Measurements from ENCODE around the gene COBLL1. TPM values are rescaled to one million over a fixed set of nuclear protein-coding genes. Genes with fewer than 3 reads are reported as not detected.

COBLL1 gene
- total RNA-seq, 3 donors from 2014 or later, result 0.55 to 2.3 (median 1.3) TPM

GRCh38 chr2:164697688-164698461 lies 143.7 kb downstream of the COBLL1 start:
- H3K9me3 Mint-ChIP-seq, result no peaks in the 10 kb centered on the region
- no peak for DNase-seq
- no peaks in the 10 kb centered on the region for H3K4me1 Mint-ChIP-seq (ENCODE audit: low read depth)
- ATAC-seq, result no peak
- no peaks in the 10 kb centered on the region for H3K36me3 Mint-ChIP-seq (ENCODE audit: insufficient read depth)
- H3K4me3 Mint-ChIP-seq, result no peak overlapping the region
- H3K27me3 Mint-ChIP-seq (ENCODE audit: low read depth), result no peaks in the 10 kb centered on the region

- DNase-seq (no peak), ATAC-seq (no peak)
- Mint-ChIP-seq H3K9me3 (no peaks in the 10 kb centered on the region), H3K4me1 (ENCODE audit: low read depth) (no peaks in the 10 kb centered on the region), H3K36me3 (ENCODE audit: insufficient read depth) (no peaks in the 10 kb centered on the region), H3K27me3 (ENCODE audit: low read depth) (no peaks in the 10 kb centered on the region), H3K4me3 (no peak overlapping the region)
These were observed 145.0 kb downstream of the COBLL1 start for GRCh38 chr2:164696634-164697033.

- H3K9me3 Mint-ChIP-seq, result no peaks in the 10 kb centered on the region
- ATAC-seq, result no peak
- no peaks in the 10 kb centered on the region for H3K36me3 Mint-ChIP-seq (ENCODE audit: insufficient read depth)
- H3K27me3 Mint-ChIP-seq (ENCODE audit: low read depth), result no peaks in the 10 kb centered on the region
- DNase-seq, result no peak
- H3K4me3 Mint-ChIP-seq, result no peak overlapping the region
- H3K4me1 Mint-ChIP-seq (ENCODE audit: low read depth), result no peaks in the 10 kb centered on the region
These were observed 147.3 kb downstream of the COBLL1 start for GRCh38 chr2:164694275-164694695.

DNA sequence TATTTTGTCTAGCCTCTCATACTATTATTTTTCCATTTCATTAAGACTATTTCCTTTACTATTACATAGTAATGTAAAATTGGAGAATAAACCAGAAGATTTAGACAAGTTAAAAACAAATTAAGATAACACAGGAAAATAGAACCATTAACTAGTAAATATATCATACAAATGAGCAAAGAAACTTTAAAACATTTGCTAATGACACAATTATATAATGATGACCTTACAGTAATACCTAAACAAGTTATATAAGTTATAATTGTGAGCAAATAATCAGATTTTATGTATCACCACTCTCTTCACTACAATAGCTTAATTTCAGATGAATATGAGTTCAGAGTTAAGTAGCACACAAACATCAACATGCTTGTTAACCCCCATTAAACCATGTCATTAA lies 147.8 kb downstream of the COBLL1 start:
- H3K9me3 Mint-ChIP-seq, result no peaks in the 10 kb centered on the region
- DNase-seq, result no peak
- H3K27me3 Mint-ChIP-seq (ENCODE audit: low read depth), result no peaks in the 10 kb centered on the region

DNA sequence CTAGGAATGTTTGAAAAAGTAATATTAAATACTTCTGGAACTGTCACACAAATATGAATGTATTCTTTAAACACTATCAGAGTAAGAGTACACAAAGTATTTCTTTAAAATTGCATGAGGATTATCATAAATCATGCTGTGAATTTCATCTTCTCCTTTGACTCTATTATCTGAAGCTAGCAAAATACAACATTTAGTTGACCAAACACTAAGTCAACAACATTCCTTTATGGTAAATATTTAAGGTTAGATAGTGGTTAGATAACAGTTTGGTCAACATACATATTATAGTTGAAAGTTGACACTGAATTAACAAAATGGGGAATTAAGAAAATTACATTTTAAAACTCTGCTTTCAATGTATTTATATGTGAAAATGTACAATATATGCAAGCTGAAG lies 148.2 kb downstream of the COBLL1 start:
- Mint-ChIP-seq H3K27me3 (ENCODE audit: low read depth) (no peaks in the 10 kb centered on the region), H3K4me3 (no peak overlapping the region), H3K4me1 (ENCODE audit: low read depth) (no peaks in the 10 kb centered on the region), H3K9me3 (no peaks in the 10 kb centered on the region), H3K36me3 (ENCODE audit: insufficient read depth) (no peaks in the 10 kb centered on the region)
- DNase-seq (no peak), ATAC-seq (no peak)

More for the DNA sequence above, 147.8 kb downstream of the COBLL1 start:
- no peak overlapping the region for H3K4me3 Mint-ChIP-seq
- H3K4me1 Mint-ChIP-seq (ENCODE audit: low read depth), result no peaks in the 10 kb centered on the region
- no peaks in the 10 kb centered on the region for H3K36me3 Mint-ChIP-seq (ENCODE audit: insufficient read depth)
- no peak for ATAC-seq

- no peaks in the 10 kb centered on the region for H3K9me3 Mint-ChIP-seq
- DNase-seq, result no peak
- H3K4me3 Mint-ChIP-seq, result no peak overlapping the region
- H3K4me1 Mint-ChIP-seq (ENCODE audit: low read depth), result no peaks in the 10 kb centered on the region
- no peaks in the 10 kb centered on the region for H3K27me3 Mint-ChIP-seq (ENCODE audit: low read depth)
- no peaks in the 10 kb centered on the region for H3K36me3 Mint-ChIP-seq (ENCODE audit: insufficient read depth)
- ATAC-seq, result no peak
These were observed 148.7 kb downstream of the COBLL1 start for GRCh38 chr2:164692958-164693357.

DNA sequence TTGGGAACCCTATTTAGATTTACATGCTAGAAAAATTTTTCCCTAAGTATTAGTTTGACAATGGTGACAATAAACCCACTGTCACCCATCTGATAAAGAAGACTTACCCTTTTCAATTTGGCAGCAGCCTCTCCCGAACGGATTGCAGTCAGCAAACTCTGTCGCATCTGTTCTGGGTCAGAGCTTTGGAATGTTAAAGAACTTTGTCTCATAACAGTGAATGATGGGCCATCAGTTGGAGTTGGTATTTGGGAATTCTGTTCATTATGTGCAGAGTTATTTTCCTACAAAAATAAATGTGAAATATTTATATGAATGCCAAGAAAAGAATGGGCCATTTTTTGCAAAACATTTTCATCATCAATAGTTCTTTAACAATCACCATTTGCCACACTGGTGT lies 149.5 kb downstream of the COBLL1 start:
- DNase-seq (no peak), ATAC-seq (no peak)
- H3K27me3 Mint-ChIP-seq (ENCODE audit: low read depth), result no peaks in the 10 kb centered on the region
- no peaks in the 10 kb centered on the region for H3K4me1 Mint-ChIP-seq (ENCODE audit: low read depth)
- H3K4me3 Mint-ChIP-seq, result no peak overlapping the region
- no peaks in the 10 kb centered on the region for H3K9me3 Mint-ChIP-seq
- no peaks in the 10 kb centered on the region for H3K36me3 Mint-ChIP-seq (ENCODE audit: insufficient read depth)

DNA sequence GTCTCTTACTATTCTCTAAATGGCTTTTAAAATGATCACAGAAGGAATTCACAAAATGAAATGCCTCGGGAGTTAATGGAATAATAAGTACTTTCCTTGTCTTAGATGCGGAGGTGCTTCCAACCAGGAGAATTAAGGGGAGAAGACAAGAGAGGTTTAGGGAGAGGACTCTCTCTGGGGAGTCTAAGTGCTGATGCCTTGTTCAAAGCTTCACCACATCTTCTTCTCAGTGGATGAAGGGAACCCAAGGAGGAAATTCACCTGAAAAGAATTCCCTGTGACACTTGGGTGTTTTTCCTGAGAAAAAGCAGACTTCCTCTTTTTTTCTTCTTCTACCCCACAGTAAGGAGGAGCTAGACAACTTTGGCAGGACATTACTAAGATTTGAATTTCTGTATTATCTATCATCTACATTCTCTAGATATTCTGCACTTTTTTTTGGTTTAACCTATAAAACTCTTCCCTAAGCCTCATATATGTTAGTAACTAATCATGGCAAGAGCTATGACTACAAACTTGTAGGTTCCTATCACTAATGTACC lies 150.2 kb downstream of the COBLL1 start:
- H3K27me3 Mint-ChIP-seq (ENCODE audit: low read depth), result no peaks in the 10 kb centered on the region
- H3K36me3 Mint-ChIP-seq (ENCODE audit: insufficient read depth), result no peaks in the 10 kb centered on the region
- H3K9me3 Mint-ChIP-seq, result no peaks in the 10 kb centered on the region
- H3K4me1 Mint-ChIP-seq (ENCODE audit: low read depth), result no peaks in the 10 kb centered on the region
- H3K4me3 Mint-ChIP-seq, result no peak overlapping the region
- DNase-seq, result no peak
- ATAC-seq, result no peak

- DNase-seq, result no peak
- H3K4me1 Mint-ChIP-seq (ENCODE audit: low read depth), result no peaks in the 10 kb centered on the region
- H3K36me3 Mint-ChIP-seq (ENCODE audit: insufficient read depth), result no peaks in the 10 kb centered on the region
- ATAC-seq, result no peak
- no peaks in the 10 kb centered on the region for H3K9me3 Mint-ChIP-seq
- H3K27me3 Mint-ChIP-seq (ENCODE audit: low read depth), result no peaks in the 10 kb centered on the region
- no peak overlapping the region for H3K4me3 Mint-ChIP-seq
These were observed 151.3 kb downstream of the COBLL1 start for GRCh38 chr2:164690361-164690760.

DNA sequence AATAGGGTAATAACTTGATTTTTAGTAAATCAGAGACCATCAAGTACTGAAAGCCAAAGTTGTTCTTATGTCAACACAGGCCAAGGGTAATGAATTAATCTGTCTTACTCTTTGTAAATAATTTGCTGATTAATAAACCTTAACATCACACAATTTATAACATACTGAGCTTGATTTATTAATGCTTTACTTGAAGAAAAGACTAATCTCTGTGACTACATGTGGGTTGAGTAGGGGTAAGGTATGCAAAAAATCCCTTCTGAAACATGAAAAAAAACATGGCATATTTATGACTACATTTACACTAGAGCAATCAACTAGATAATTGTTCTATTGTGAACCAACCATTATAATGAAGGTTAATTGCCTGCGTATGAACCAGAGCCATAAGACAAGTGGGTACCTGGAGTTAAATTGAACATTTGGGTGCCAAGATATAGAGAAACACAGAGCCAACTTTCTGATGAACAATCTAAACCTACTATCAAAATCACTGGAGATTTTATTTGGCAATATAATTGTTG lies 152.7 kb downstream of the COBLL1 start:
- Mint-ChIP-seq H3K36me3 (ENCODE audit: insufficient read depth) (no peaks in the 10 kb centered on the region), H3K4me3 (no peak overlapping the region), H3K9me3 (no peaks in the 10 kb centered on the region), H3K27me3 (ENCODE audit: low read depth) (no peaks in the 10 kb centered on the region), H3K4me1 (ENCODE audit: low read depth) (no peaks in the 10 kb centered on the region)
- ATAC-seq (no peak), DNase-seq (no peak)

DNA sequence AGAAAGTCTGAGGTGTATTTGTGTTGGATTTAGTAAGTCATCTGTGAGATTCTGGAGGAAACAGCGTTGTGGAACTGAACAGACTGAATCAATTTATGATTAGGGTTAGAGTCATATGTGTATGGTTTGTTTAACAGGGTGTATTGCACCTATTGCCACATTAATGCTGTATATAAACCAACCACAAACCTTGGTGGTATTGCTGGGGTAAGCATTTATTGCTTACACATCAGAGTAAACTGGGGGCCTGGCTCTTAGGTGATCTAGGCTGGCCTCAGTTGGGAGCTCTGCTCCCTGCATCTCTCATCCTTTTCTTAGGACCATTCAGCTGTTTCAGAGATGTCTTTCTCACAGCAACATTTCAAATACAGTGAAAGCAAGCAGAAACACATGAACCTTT lies 160.6 kb downstream of the COBLL1 start:
- no peaks in the 10 kb centered on the region for H3K36me3 Mint-ChIP-seq (ENCODE audit: insufficient read depth)
- H3K27me3 Mint-ChIP-seq (ENCODE audit: low read depth), result no peaks in the 10 kb centered on the region
- no peak for DNase-seq
- H3K4me3 Mint-ChIP-seq, result no peak overlapping the region
- peaks cover 12% of the 10 kb centered on the region for H3K9me3 Mint-ChIP-seq
- H3K4me1 Mint-ChIP-seq (ENCODE audit: low read depth), result no peaks in the 10 kb centered on the region
- no peak for ATAC-seq

GRCh38 chr2:164678631-164679149 lies 162.9 kb downstream of the COBLL1 start:
- DNase-seq (no peak), ATAC-seq (no peak)
- Mint-ChIP-seq H3K9me3 (peaks cover 12% of the 10 kb centered on the region), H3K36me3 (ENCODE audit: insufficient read depth) (no peaks in the 10 kb centered on the region), H3K4me1 (ENCODE audit: low read depth) (no peaks in the 10 kb centered on the region), H3K4me3 (no peak overlapping the region), H3K27me3 (ENCODE audit: low read depth) (no peaks in the 10 kb centered on the region)

DNA sequence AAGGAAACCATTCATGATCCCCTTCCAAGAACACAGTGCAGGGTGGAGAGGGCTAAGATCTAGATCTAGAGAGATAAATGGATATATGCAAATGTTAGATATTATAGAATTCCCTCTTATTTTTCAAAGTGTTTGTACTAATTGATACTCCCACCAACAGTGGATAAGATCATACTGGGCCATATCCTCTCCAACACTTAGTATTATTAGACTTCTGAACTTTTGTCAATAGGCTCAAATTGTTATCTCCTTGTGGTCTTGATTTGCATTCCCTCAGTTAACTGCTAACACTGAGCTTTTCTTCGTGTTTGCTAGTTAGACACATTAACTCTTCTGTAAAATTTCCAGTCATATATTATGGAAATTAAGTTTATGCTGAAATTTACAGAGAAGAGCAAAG lies 163.9 kb downstream of the COBLL1 start:
- no peaks in the 10 kb centered on the region for H3K36me3 Mint-ChIP-seq (ENCODE audit: insufficient read depth)
- no peak overlapping the region for H3K4me3 Mint-ChIP-seq
- H3K4me1 Mint-ChIP-seq (ENCODE audit: low read depth), result no peaks in the 10 kb centered on the region
- DNase-seq, result no peak
- peaks cover 12% of the 10 kb centered on the region for H3K9me3 Mint-ChIP-seq
- H3K27me3 Mint-ChIP-seq (ENCODE audit: low read depth), result no peaks in the 10 kb centered on the region
- no peak for ATAC-seq

DNA sequence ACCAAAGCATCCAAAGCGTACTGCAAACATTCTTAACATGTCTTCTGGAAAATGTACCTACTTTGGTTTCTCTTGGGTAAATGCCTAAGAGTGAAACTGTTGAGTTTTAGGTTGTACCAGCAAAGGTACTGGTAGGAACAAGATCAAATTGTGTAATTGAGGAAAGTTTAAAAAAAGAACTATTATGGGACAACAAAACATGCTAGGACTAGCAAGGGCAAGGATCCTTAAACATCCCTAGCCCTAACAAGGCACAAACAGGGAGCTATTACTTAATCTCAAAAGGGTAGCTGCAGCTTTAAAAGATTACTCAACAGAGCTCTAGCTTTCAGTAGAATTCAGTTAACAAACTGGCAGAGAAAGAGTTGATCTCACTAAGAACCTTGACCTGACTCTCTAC lies 164.4 kb downstream of the COBLL1 start:
- no peaks in the 10 kb centered on the region for H3K4me1 Mint-ChIP-seq (ENCODE audit: low read depth)
- DNase-seq (no peak), ATAC-seq (no peak)
- no peak overlapping the region for H3K4me3 Mint-ChIP-seq
- H3K36me3 Mint-ChIP-seq (ENCODE audit: insufficient read depth), result no peaks in the 10 kb centered on the region
- H3K27me3 Mint-ChIP-seq (ENCODE audit: low read depth), result no peaks in the 10 kb centered on the region
- H3K9me3 Mint-ChIP-seq, result peaks cover 12% of the 10 kb centered on the region

DNA sequence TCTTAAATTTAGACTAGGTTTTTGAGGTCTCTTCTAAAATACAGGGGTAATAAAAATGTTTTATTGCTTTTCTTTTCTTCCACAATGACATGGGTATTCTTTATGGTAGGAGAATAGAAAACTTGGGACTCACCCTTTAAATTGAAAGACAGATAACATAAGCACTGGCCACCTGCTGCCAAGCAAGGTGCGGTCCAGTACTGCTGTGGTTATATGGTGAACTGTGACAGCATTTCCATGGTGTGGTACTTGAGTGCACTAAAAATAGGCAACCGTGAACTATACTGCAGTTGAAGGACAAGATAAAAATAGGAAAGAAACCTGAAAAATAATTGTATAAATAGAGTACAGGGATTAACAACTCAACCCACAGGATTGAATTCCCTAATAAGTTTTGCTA lies 165.9 kb downstream of the COBLL1 start:
- peaks cover 12% of the 10 kb centered on the region for H3K9me3 Mint-ChIP-seq
- ATAC-seq (no peak), DNase-seq (no peak)
- no peaks in the 10 kb centered on the region for H3K27me3 Mint-ChIP-seq (ENCODE audit: low read depth)
- H3K4me3 Mint-ChIP-seq, result no peak overlapping the region
- no peaks in the 10 kb centered on the region for H3K36me3 Mint-ChIP-seq (ENCODE audit: insufficient read depth)
- no peaks in the 10 kb centered on the region for H3K4me1 Mint-ChIP-seq (ENCODE audit: low read depth)

Data from activated T-cell treated with anti-CD3 and anti-CD28 coated beads, Interleukin-2, amount 50 U/mL, for 4 hours (primary cell).